ENCODE results near the gene TEKTIP1.
"Not testable (repeated sequence)": the region's sequence is repeated elsewhere in the genome, so short reads cannot be mapped to it uniquely, and the experiment has no call there.

TEKTIP1 gene

GRCh38 chr19:3580156-3580934, 41.4 kb downstream of the TEKTIP1 start:
- H3K4me3 ChIP-seq (ENCODE audit: control insufficient read depth, low read depth, low read length), result no peak overlapping the region
- DNase-seq (ENCODE audit: low read depth), result peak; percentile 98
- no peak for TF ChIP-seq CTCF (conservative IDR thresholded peaks at IDR 0.05; ENCODE audit: control insufficient read depth, insufficient read depth, low read depth, low read length)

GRCh38 chr19:3581792-3582191, 42.8 kb downstream of the TEKTIP1 start:
- H3K4me3 ChIP-seq (ENCODE audit: control insufficient read depth, low read depth, low read length), result not testable (repeated sequence)

GRCh38 chr19:3584036-3584802, 45.2 kb downstream of the TEKTIP1 start:
- H3K4me3 ChIP-seq (ENCODE audit: control insufficient read depth, low read depth, low read length); DNase-seq (ENCODE audit: low read depth): not testable (repeated sequence)

More at GRCh38 chr19:3581792-3582191, 42.8 kb downstream of the TEKTIP1 start:
- not testable (repeated sequence) for DNase-seq (ENCODE audit: low read depth)

- DNase-seq (ENCODE audit: low read depth), result no peak
- no peak within 1 kb of the TSS for H3K4me3 ChIP-seq (ENCODE audit: control insufficient read depth, low read depth, low read length)
- TF ChIP-seq CTCF (conservative IDR thresholded peaks at IDR 0.05; ENCODE audit: control insufficient read depth, insufficient read depth, low read depth, low read length), result no peak
Measured at GRCh38 chr19:3585301-3586126, 46.5 kb downstream of the TEKTIP1 start, which contains the start of gene GIPC3. GIPC3 (plus strand) TSS chr19:3585478; CDS start chr19:3585598, 120 bp downstream.

GRCh38 chr19:3586127-3586626, 47.2 kb downstream of the TEKTIP1 start:
- H3K4me3 ChIP-seq (ENCODE audit: control insufficient read depth, low read depth, low read length), result no peak overlapping the region
- DNase-seq (ENCODE audit: low read depth), result no peak
- TF ChIP-seq CTCF (conservative IDR thresholded peaks at IDR 0.05; ENCODE audit: control insufficient read depth, insufficient read depth, low read depth, low read length), result peak; percentile 33

GRCh38 chr19:3586707-3587346, 47.9 kb downstream of the TEKTIP1 start:
- DNase-seq (ENCODE audit: low read depth), result no peak
- TF ChIP-seq CTCF (conservative IDR thresholded peaks at IDR 0.05; ENCODE audit: control insufficient read depth, insufficient read depth, low read depth, low read length), result no peak
- H3K4me3 ChIP-seq (ENCODE audit: control insufficient read depth, low read depth, low read length), result no peak overlapping the region

GRCh38 chr19:3589439-3589838, 50.5 kb downstream of the TEKTIP1 start:
- no peak overlapping the region for H3K4me3 ChIP-seq (ENCODE audit: control insufficient read depth, low read depth, low read length)
- DNase-seq (ENCODE audit: low read depth), result no peak
- TF ChIP-seq CTCF (conservative IDR thresholded peaks at IDR 0.05; ENCODE audit: control insufficient read depth, insufficient read depth, low read depth, low read length), result no peak

Data from fibroblast of mammary gland (primary cell).